ENCODE results near the gene CHST15.
"Not testable (repeated sequence)": the region's sequence is repeated elsewhere in the genome, so short reads cannot be mapped to it uniquely, and the experiment has no call there.

CHST15 gene

DNA sequence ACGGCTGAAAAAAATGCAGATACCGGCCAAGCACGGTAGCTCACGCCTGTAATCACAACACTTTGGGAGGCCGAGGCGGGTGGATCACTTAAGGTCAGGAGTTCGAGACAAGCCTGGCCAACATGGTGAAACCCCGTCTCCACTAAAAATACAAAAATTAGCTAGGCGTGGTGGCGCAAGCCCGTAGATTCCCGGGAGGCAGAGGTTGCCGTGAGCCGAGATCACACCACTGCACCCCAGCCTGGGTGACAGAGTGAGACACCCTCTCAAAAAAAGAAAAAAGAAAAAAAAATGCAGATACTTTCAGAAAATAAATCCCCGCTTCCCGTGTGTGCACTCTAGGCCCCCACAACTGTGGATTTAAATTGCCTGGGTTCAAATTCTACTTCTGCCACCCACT is 2.4 kb upstream of the CHST15 start:
- DNase-seq: not testable (repeated sequence)

DNA sequence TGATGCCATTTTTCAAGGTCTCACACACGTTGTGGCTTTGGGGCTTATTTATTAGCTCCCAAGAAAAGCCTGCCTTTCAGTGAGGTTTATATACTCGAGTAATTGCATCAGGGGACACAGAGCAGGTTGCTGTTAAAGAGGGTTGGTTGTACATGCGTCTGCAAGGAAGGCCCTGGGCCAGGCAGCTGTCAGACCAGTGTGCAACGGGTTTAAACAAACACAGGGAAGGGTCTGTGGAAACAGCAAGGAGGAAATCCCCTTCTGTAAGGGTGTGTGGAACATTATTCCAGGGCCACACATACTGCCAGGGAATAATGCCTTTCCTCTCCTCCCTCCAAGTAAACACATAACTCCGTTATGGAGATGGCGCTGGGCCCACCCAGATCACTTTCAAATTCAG is 1.7 kb upstream of the CHST15 start:
- DNase-seq: no peak

DNA sequence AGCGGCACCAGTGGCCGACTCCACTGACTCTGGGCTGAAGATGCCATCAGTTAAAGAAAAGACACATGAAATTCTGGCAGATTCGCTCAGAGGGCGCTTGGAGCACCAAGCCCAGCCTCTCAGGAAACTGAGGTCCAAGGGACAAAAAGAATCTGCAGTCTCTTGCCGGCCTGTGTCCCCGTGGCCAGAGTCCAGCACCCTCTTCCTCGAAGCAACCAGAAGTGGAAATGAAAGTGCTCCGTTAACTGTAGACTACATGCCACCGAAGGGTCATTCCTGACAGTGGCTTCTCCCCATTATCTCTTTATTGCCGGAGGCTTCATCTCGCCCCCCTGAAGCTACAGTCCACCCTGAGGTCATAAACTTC is 1.0 kb upstream of the CHST15 start:
- DNase-seq: no peak

DNA sequence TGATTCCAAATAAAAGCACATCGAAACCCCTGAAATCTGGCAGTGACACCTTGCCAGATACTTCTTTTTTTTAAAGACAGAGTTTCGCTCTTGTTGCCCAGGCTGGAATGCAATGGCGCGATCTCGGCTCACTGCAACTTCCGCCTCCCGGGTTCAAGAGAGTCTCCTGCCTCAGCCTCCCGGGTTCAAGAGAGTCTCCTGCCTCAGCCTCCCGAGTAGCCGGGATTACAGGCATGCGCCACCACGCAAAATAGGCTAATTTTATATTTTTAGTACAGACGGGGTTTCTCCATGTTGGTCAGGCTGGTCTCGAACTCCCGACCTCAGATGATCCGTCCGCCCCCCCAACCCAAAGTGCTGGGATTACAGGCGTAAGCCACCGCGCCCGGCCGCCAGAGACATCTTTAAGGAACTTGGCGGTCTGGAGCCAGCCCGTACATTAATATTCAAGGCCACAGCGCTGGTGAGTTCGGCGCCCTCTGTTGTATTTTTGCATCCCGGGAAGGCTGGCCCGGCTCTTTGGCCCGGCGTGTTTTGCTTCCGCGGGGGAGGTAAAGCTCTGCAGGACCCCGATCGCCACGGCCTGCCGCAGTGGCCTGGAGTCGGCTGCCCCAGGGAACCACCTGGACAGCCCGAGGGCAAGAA is 498 bp upstream of the CHST15 start:
- DNase-seq: not testable (repeated sequence)

DNA sequence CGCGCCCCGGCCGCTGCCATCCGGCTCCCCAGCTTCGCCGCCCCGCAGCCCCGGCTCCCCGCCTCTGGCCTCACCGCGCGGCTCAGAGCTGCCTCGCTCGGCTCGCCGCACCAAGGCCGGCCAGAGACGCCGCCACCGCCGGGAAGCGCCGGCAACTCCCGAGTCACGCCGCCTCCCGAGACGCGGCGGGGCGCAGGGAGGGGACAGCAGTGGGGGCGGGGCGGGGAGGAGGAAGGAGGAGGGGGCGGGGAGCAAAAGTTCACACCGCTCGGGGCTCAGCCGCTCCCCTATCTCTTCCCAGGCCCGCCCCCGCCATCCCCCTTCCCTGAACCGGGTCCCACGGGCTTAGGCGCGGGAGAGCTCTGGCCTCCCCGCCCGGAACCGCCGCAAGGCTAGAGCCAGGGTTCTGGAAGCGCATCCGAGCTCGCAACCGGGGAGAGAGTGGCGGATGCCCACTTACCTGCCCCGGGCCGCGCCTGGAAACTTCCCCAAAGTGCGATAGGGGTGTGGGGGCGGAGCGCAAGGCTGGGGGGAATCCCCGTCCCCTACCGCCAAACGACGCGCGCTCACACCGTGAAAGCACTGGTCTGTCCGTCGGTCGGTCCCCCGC is 1.0 kb downstream of the CHST15 start:
- peak; percentile 19 for DNase-seq

DNA sequence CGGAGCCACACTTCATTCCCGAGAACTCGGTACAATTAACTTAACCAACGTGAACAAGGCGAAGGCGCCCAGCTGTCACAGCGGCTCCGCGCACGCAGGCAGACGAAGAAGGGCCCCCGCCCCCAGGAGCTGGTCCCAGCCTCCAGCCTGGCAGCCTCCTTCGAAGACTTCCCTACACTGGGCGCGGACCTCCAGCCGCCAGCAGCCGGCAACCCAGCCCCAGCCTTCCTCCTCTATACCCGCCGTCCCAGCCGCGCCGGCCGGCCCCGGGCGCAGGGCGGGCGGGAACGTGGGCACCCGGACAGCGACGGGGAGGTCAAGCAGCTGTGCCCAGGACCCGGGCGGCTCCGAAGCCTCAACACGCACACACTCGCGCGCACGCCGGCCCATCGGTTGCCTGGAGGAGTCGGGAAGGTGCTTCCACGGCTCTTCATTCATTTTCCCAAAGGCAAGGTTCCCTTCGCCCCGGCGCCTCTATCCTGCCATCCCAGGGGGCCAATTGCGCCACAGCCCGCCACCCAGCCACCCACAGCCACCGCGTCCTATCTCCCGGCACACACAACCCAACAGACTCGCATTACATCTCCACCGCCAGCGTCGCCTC is 1.6 kb downstream of the CHST15 start:
- DNase-seq: no peak

DNA sequence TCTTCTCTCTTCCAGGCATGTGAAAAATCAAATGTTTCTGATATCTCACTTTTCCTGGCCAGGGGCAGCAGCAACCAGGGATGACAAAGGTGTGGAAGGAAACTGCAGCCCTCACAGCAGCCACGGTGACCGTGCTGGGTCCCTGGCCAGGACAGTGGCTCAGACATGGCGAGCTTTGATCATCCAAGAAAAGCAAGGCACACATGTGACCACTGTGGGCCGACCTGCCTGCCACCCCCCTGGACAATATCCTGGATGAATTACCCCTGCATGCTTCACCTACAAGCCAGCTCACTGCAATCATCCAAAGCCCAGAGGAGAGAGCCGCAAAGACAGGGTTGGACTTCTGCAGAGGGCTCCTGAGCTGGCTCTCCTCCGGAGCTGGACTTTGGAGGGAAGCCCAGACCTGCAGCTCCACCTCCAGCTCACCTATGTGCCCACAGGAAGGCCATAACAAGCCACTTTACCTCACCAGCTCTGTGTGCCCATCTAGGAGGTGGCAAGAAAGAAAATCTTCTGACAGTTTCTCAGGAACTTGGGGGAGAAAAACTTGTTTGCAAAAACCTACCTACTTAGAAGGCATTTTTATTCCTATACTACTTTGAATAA is 2.7 kb downstream of the CHST15 start:
- no peak for DNase-seq

DNA sequence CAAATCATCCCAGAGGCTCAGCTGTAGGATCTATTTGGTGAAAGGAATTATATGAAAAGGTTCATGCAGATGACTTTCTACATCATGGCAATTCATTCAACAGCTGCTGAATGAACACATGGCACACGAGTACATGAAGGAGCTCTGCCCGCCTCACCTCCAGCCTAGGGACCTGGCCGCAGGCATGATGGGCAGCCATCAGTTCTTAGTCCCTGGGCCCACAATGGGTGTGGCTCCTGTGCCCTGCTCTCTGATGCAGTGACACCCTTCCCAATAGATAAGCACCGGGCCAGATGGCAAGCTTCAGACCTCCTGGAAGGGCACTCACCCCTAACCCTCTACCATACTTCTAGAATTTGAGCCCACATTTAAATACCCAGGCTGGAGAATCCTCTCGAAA is 3.5 kb downstream of the CHST15 start:
- no peak for DNase-seq

DNA sequence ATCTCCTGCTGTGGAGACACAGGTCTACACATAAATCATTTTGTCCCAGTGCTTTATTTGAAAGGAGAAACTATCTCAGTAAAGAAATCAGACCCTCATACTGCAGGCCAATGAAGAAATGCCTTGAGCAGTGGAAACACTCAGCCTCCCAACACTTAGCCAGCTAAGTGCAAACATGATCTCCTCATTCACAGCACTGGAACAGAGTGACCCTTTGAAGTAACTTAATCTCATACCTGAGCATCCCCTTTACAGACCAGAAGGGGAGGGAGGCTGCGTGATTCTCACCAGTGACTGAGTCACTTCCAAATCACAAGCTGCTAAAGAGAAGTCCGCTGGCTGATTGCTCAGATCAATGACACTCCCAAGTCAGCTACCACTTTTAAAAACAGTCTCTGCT is 4.5 kb downstream of the CHST15 start:
- DNase-seq: no peak

DNA sequence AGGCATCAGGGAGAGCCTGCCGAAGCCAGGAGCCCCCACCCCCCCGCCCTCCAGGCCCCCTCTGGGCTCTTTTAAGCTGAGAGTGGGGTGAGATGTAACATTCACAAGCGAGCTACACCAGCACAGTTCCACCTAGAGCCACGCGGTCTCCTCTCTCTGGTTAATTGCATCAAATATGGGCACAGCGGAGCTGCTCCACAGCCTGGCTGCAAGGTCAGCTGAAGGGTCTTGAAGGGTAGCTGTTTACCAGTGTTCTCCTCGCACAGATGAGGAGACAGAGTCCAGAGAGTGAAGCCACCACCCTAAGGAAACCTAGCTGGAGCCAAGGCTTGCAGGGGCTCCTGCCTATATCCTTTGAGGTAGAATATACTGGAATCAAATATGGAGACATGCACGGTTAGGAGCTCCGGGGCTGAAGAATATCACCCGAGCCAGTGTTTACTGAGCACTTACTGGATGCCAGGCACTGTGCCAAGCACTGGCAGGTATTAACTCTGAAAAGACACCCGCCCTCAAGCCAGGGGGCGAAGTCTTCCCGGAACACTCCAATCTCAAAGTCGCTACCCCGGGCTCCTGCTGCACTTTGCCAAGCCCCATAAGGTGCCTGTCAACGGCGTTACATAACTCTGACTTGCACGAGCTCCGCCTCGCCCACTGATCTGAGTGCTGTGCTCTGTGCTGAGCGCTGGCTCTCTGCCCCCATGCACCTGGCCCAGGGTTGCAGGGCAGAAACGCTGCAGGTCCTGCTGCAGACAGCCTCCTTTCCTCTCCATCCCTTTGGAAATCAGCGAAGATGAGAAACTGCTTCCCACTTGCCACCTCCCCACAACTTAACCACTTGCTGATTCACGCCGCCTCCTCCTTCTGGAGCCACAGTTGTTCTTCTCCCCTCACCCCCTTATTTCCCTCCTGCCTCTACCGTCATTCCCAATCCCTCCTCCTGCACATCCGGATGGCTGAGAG is 5.4 kb downstream of the CHST15 start:
- no peak for DNase-seq

DNA sequence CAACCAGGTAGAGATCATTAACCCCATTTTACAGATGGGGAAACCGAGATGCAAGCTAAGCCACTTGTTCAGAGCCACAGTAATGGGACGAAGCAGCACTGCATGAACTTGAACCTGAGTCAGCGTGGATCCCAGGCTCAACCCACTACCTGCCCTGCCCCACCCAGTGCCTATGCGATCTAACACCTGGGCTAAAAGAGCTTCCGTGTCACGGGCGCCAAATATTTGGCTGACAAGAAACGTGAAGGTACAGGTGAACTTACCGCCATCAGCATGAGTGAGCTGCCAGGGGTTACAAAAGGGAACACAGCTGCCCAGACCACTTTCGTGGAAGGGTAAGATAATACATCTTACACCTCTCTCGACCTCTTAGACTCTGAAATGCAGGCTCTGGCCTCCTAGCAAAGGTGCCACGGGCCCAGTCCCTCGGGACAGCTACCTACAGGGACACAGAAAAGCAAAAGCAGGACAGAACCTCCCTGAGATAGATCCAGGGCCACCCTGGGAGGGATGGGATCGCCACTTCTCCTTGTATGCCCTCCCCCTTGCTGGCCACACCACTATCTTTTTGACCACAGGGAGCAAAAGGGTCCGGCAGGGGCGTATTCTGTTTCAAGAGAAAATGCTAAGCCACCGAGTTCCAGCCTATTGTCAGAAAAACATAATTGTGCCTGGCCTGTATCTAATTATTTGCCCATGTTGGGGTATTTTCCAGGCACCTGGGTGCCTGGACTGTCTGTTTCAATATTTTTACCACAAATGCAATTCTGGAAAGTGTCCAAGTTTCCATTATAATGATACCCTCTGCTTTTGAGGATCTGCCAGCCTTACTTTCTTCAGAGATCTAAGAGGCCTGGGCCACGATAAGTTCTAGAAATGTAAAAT is 6.4 kb downstream of the CHST15 start:
- DNase-seq: no peak

DNA sequence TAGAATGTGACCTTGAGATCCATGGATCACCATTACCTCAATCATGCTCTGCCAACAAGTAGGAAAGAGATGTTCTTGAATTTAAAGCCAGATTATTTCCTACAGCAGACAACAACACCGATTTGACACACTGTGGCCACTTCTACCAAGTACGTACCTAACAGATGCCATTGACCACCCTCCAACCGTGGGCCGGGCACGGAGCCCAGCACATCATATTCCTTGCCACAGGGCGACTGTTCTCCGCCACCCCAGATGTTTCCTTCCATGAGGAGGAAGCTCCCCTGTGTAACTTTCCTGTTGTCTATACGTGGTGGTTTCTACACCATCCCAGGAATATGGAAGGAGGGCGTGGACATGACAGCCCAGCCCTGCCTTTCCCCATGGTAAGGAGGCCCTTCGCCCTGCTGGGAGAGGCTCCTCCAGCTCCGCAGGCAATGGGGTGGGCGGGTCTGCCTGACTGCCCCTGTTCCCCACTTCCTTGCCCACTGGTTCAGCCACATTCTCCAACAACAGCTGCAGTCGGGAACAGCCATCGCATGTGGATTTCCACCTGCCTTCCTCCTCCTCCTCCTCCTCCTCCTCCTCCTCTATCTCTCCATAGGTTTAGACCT is 7.2 kb downstream of the CHST15 start:
- DNase-seq: no peak

DNA sequence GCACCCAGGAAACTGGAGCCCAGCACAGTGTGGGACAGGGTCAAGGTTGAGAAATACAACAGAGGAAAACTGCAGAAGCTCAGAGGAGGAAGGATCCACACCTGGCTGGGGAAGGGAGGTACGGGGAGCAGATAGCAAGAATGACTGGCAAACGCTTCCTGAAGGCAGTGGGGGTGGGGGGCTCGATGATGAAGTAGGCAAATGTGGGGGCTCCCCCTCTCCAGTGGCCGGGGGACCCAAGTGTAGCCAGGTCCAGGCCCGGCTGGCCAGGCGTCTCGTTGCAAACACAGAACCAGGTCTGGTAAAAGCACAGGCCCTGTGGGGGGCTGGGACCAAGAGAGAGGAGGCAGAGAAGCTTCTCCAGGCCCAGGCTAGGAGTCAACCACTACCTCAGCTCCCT is 7.7 kb downstream of the CHST15 start:
- no peak for DNase-seq

DNA sequence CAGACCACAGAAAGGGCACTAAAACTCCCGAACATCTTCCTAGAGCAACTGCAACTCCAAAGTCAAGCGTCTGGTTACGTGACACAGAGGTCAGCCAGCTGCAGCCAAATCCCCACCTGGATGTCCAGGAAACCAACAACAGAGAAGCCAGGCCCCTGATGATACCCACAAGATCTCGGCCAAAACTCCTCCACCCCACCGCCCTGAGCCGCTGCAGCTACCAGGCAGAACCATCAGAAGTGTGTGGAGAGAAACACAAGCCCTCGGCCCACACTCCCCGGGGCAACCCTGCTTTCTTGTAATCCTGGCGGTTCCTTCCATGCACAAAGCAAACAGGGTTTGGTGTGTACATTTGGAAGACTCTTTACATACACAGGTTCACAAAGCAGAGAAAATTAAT is 8.7 kb downstream of the CHST15 start:
- DNase-seq: no peak

DNA sequence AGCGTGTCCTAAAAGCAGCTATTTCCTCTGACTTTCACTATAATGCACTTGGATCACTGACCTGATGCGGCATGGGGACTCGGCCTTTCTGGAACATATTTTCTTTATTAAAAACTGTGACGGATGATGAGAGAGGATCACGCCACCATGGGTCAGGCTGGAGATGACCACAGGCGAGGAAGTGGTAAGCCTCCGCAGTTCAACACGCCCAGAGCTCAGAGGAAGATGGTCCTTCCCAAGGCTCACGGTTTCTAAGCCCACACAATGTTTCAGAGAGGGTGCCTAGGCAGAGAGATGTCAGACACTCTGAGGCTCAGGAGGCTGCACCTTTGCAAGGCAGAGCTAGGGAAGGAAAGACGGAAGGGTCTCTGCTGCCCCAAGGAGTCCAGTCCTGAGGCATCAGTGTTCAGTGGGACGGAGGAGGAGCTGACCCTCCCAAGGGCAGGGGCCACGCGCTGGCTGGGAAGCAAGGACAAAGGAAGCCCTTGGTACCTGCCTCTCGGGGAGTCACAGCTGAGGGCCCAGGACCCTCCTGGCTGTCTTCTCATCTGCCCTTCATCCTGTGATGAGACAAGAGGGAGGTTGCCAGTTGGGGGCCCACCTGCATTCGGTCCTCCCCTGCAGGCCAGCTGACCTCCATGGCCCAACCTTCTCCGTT is 9.5 kb downstream of the CHST15 start:
- no peak for DNase-seq

DNA sequence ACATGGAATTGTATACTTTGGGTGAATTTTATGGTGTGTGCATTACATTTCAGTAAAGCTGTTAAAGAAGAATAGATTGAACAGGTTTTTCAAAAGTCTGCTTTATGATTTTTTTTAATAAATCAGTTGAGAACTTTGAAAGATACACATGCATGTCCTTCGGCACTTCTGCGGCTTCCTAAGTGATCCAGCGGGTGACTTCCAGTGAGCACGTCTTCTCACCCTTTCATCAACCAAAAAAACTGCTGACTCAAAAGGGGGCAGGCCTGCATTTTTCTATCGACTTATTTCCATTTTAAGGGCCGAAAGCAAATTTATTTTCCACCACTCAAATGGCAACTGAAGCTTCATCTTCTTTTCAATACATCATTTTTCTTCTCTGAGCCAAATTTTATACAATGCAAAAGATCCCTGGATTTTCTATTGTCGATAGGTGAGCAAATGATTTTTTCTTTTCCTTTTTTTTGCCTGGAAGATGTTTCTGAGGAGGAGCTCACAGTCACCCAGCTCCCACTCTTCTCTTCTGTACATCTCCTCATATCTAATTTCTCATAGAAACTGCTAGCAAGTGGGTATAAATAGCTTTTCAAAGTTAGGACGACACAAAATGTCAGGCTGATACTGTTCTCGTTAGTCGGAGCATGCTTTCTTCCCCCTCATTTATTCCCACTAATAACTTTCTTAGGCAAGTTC is 10.2 kb downstream of the CHST15 start:
- no peak for DNase-seq

DNA sequence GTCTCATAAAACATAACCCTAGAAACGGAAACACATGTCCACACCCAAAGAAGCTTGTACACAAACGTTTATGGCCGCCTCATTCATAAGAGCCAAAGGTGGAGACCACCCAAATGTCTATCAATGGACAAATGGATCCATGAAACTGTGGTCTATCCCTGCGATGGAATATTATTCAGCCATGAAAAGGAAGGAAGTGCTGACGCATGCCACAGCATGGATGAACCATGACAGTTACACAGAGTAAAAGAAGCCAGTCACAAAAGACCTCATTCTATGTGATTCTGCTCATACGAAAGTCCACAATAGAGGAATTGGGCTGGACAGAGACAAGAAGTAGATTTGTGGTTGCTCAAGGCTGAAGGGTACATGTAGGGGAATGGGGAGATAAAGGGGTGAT is 10.8 kb downstream of the CHST15 start:
- DNase-seq: no peak

DNA sequence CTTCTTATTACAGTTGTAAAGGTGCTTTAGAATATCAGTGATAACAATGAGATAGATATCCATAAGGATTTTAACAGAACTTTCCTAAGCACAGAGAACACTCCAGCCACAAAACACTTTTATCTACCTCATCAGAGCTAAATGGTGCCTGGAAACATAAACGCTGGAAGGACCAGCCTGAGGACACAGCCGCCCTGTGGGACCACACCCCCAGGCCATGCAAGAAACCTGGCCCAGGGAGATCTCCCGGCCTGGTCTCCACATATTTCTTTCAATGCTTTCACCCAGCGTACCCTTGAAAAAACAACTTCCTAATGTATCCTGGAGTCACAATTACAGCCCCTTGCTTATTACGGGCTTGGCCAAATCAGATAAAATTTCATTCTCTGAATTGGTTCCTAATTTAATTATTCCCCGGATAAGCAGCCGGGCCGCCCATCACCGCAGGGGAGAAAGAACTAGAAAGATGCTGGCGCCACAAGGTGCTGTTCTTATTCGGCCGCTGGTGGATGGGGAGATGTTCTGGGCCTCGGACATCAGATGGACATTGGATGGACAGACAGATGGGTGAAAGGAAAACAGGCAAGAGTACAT is 11.8 kb downstream of the CHST15 start:
- DNase-seq: no peak

DNA sequence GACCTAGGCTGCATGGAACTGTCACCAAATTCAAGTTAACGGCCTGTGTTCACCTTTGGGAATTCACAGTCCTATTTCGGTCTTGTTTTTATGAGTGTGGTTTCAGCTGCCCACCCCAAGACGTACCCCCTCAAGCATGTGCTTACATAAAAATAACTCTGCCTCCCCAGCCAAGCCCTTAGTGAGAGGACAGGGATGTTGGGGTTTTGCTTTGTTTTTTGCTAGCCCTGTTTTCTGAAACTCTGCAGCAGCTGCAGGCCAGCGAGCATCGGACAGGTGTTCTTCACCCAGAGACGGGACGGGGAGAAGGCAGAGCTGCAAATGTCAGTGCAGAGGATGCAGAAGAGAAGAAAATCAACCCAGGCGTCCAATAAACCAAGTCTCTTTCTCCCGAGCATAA is 13.5 kb downstream of the CHST15 start:
- no peak for DNase-seq

DNA sequence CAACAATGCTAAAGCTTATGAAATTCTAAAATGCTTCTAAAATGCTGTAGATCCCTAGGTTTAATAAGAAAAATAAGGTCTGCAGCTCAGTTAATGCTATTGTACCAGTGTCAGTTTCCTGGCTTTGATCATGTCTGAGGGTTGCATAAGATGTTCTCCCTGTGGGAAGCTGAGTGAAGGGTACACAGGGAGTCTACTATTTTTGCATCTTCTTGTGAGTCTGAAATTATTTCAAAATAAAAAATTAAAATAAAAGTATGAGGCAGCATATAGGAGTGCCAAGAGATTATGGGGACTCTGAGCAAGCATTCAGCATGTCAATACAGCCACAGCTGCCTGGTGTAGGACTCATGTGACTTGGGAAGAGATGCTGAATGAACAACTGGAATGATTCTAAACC is 14.7 kb downstream of the CHST15 start:
- DNase-seq: no peak
